NCI-H82 treated with DMSO at 0.1 percent for 48 hours (cell line): ENCODE measurements around the gene ATP10B.
"Not testable (repeated sequence)": the region's sequence is repeated elsewhere in the genome, so short reads cannot be mapped to it uniquely, and the experiment has no call there.

Experiments
- DNase-seq: peaks from one replicate; lab custom pipeline; 2025; ENCODE audit not compliant: unreplicated experiment; lab: John Stamatoyannopoulos, UW

ATP10B gene

GRCh38 chr5:160852049-160852448 is at the start of gene ATP10B:
Gene ATP10B, minus strand, starts transcription at chr5:160852211. Its CDS starts 164,137 bp downstream, at chr5:160688074.
- no peak for DNase-seq

GRCh38 chr5:160901656-160902055 is 49.6 kb upstream of the ATP10B start:
- DNase-seq: no peak

GRCh38 chr5:160899735-160900134 is 47.7 kb upstream of the ATP10B start:
- DNase-seq: no peak

DNA sequence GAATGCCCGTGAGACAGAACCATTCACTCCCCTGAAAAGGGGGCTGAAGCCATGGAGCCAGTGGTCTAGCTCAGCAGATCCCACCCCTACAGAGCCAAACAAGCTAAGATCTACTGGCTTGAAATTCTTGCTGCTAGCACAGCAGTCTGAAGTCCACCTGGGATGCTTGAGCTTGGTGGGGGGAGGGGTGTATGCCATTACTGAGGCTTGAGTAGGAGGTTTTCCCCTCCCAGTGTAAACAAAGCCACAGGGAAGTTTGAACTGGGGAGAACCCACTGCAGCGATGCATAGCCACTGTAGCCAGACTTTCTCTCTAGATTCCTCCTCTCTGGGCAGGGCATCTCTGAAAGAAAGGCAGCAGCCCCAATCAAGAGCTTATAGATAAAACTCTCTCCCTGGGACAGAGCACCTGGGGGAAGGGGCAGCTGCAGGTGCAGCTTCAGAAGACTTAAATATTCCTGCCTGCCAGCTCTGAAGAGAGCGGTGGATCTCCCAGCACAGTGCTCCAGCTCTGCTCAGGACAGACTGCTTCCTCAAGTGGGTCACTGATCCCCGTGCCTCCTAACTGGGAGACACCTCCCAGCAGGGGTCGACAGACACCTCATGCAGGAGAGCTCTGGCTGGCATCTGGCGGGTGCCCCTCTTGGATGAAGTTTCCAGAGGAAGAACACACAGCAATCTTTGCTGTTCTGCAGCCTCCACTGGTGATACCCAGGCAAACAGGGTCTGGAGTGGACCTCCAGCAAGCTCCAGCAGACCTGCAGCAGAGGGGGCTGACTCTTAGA is 41.4 kb upstream of the ATP10B start:
- DNase-seq: not testable (repeated sequence)

GRCh38 chr5:160887780-160888179 is 35.8 kb upstream of the ATP10B start:
- no peak for DNase-seq

DNA sequence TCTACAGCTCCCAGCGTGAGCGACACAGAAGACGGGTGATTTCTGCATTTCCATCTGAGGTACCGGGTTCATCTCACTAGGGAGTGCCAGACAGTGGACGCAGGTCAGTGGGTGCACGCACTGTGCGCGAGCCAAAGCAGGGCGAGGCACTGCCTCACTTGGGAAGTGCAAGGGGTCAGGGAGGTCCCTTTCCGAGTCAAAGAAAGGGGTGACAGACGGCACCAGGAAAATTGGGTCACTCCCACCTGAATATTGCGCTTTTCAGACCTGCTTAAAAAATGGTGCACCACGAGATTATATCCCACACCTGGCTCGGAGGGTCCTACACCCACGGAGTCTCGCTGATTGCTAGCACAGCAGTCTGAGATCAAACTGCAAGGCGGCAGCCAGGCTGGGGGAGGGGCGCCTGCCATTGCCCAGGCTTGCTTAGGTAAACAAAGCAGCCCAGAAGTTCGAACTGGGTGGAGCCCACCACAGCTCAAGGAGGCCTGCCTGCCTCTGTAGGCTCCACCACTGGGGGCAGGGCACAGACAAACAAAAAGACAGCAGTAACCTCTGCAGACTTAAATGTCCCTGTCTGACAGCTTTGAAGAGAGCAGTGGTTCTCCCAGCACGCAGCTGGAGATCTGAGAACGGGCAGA is 21.7 kb upstream of the ATP10B start:
- DNase-seq: not testable (repeated sequence)

DNA sequence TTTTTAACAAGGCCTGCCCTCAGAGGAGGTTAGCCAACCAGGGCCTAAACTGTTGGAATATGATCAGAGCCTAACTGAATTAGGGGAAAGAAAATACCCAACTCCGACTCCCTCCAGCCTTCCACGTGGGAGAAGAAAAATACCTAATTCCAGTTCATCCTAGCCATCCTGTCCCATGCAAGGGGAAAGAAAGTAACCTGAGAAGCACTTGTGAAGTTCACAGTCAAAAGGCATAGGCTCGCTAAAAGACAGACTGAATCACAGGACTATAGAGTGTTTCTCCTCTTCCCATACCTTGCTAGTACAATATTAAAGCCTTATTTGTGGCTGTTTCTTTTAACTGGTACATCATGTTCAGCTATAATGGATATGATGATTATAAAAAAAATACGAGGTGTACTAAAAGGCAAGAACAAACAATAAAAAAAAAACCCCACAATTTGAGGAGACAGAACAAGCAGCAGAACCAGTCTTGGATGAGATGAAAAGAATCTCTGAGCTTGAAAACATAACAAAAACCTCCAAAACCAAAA is 18.0 kb upstream of the ATP10B start:
- no peak for DNase-seq

DNA sequence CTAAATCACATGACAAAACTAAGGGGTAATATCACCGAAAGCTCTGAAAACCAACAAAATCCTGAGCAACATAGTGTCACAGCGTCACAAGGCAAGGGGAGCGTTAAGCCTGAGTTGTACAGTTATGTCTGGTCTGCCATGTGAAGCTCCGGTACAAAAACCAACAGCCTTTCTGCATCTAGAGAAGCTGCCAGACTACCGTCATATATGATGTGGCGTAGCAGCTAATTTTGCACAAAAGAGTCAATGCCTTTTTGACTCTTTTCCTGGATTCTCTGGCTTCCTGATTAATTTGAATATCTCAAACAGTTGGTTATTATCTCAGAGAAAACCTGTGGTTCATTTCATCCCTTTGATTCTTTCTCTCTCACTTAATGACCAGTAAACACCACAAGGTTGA is 16.0 kb upstream of the ATP10B start:
- DNase-seq: no peak

DNA sequence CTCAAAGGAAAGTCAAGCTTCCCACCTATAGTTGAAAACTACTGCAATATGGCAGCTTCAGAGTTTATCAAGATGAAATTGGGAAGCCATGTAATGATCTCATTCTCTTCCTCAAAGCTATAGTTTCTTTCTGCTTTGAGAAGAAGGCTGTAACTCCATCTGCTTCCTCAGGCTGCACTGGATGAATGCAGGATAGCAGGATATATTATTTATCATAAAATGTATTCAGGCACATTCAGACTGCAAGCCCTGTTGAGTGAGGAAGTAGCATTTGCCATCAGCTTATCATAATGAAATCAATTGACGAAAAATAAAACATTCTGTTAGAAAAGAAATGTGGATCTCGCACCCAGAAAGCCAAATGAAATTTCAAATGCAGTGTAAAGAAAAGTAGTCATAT is 560 bp downstream of the ATP10B start:
- no peak for DNase-seq

DNA sequence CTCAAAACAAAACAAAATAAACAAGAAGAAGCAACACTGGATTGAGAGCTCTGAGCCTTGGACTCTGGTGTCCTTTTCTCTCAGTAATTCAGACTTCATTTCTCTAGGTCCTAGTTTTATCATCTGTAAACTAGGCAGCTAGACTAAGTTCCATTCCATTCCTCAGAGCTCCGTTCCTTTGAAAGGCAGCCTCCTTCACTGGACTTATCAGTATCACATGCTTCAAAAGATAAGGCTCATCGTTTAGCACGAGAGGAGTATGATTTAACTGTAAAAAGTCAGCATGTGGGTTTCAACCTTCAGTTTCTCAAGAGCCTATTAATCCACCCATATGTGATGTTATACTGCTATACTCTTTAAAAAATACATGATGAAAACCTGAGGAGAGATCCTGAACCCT is 1.6 kb downstream of the ATP10B start:
- no peak for DNase-seq

DNA sequence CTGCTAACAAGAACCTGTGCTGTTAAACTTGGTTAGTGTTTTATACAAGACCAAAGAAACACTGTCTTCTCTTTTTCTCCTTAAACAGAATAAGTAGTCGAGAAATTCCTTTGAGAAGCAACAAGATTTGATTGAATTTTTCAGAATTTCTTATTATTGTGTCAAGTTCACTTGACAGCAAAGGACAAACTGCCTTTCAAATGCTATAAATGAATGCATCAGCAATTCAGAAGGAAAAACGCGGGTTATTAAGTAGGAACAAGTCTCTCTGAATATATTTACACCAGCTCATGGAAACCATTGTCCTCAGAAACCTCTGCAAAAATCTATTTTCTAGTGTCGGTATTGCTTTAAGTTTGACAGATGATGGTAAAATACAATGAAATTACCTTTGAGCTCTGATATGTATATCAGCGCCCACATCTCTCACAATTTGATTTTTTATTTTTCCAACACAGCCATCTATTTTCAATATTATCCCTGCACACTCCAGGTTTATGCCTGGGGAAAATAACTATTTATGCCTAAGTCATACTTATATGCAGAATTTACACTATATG is 4.4 kb downstream of the ATP10B start:
- DNase-seq: no peak

DNA sequence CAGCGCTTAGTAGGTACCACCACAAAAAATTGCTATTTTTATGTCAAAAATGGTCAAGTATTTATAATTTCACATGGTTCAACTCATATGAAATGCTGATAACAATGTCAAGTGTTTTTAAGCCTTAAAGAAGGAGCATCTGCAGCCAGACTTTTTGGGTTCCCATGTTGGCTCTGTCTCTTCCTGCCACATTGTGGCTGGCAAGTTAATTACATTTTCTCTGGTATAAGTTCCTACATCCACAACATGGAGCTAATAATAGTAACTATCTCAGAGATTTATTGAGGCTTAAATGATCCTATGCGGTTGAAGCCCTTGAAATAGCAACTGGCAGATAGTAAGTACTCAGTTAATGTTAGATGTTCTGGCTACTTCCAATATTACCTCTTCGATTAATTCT is 5.4 kb downstream of the ATP10B start:
- DNase-seq: no peak

DNA sequence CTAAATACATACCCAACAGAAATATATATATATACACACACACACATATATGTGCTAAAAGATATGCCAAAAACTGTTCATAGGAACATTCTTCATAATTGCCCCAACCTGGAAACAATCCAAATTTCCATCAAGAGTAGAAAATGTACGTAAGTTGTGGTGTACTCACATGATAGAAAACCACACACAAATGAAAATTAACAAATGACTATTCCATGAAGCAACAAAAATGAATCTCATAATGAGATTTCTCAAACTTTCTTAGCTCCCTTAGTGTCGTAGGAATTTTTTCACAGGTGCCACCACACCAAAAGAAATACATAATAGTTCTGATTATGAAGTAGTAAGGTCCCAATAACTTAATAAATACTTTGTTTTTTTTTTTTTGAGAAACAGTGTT is 7.8 kb downstream of the ATP10B start:
- DNase-seq: no peak

DNA sequence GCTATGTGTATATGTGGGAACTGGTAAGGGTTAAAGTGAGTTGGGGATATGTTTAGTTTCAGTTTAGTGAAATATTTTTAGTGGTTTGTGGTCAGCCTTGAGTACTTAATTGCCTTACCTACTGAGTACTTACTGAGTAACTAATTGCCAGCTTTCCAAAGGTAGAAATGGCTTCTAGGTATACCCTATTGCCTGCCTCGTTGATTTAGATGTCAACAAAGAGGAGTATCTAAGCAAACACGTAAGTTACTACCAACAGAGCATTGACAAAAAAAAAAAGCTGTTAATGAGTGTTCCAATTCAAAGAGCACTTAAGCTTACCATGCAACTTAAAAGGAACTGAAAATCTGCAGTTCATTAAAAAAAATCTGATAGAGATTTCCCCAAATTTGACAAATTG is 8.8 kb downstream of the ATP10B start:
- no peak for DNase-seq

GRCh38 chr5:160837749-160838593 is 14.0 kb downstream of the ATP10B start:
- DNase-seq: no peak

- no peak for DNase-seq
Measured at GRCh38 chr5:160837211-160837610, 14.8 kb downstream of the ATP10B start.

DNA sequence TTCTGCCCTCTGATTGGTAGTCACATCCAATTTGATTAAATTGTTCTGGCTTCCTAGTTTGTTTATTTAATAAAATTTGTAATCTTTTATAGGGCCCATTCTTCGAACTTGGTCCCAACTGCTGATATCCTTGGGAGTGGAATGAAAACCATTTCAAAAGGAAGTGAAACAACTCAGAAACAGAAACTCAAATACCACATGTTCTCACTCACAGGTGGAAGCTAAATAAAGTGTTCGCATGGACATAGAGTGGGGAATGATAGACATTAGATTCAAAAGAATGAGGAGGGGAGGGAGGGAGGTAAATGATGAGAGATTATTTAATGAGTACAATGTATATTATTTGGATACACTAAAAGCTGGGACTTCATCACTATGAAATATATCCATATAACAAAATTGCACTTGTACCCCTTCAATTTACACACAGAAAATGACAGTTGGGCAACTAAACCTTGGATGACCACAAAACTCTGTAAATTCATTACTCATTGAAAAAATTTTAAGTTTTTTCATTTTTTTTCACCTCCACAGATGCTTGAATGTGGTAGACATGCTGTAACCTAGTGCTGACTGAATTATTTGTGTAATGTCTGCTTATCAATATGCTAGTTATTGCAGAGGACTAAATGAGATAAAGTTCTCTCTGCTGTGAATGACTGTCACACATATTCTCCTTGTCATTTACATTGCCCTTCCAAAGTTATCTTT is 16.0 kb downstream of the ATP10B start:
- DNase-seq: no peak

DNA sequence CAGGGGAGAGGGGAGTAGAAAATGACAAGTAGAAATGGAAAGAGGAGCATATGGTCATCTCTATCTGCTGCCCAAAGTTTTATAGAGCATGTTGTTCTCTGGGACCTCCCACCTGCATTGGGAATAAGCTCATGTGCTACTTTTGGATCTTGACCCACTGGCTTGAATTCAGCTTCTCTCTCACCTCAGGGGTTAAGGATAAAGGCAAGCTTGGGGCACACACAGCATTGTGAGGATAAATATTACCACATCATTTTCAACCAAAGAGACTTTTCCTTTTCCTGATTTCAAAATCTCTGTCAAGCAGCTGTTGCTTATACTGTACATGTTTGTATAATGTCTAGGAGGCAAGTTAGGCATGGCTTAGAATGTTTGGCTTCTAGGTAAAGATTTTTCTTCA is 16.6 kb downstream of the ATP10B start:
- DNase-seq: no peak

DNA sequence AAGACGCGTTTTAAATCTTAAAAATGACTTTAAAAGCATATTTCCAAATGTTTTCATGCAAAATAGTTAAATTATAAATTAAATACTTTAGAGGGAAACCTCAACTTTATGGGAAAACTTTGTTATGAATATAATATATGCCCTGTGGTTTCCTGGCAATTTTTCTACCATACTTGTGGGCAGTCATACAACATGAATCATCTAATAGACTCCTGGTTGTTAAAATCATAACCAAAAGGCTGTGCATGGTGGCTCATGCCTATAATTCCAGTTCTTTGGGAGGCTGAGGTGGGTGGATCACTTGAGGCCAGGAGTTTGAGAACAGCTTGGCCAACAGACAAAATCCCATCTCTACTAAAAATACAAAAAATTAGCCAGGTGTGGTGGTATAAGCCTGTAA is 18.2 kb downstream of the ATP10B start:
- DNase-seq: no peak

DNA sequence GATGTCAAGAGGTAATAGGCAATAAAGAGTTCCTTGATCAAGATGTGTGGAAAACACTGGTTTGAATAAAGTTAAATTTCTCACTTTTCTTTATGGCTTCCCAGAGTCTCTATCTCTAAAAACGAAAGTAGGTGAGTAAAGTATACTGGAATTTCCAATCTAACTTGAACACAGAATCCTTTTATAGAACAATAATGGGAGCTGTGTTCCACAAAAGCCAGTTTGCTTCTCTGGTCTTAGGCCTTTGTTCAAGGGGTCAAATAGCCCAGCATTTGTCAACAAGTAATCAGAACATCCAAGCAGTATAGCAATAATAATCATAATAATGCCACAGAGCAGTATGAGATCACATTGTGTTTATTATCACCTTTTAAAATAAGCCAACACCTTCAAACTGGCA is 20.2 kb downstream of the ATP10B start:
- no peak for DNase-seq
